HUDEP-2 (cell line): ENCODE data around the gene CALCB.

Source experiments
- DNase-seq, 76 experiments: peaks; one replicate each; lab custom pipeline; 2025; ENCODE audit not compliant: unreplicated experiment in 76 of 76; lab: John Stamatoyannopoulos, UW

The CALCB gene

DNA sequence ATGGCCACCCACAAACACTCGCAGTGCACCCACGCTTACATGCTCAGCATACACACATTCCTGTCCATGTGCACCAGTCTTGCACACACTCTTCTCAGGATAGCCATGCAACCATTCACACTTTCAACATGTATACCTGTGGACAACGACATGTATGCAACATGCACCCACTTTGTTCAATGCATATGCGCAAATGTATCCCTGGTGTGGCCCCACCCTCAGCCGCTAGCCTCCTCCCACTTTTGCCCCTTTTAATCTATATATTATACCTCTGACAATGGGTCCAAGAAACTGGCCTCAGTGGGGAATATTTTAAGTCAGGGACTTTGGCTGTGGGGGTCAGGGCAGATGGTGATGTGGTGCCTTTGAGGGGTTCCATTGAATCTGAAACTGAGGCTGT, 42.3 kb downstream of the CALCB start:
- DNase-seq: no peak

DNA sequence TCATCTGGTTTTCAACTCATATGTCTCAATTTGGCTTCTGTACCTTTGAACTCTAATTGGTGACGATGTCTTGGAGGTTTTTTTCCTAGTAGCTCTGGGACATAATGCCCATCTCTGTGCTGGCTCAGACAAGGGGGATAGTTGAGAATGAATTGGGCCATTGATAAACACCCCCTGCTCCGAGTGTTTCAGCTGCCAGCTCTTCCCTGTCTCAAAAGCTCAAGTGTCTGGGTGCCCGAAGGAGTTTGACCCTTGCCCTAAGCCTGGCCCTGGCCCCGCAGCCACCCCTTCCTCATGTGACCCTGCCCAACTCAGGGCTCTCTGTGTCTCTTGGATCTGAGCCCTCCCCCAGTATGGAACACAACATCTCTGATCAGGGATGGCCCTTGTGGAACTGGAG, 44.4 kb downstream of the CALCB start:
- no peak for DNase-seq

DNA sequence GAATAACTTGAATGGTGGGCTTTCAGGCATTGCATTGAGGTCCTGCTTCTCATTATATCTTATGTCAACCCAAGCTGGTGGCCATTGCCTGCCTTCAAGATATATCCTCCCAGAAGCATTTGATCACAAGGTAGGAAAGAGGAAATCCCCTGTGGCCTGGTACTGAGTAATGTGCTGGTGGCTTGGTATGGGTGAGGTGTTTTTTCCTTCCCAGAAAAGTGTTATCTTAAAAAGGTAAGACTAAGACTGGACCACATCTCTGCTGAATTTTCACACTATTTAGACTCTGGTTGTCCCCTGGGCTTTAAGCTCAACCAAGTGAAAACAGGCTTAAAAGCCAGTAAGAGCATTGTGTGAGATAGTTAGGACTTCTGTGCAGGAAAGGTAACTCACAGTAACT, 45.0 kb downstream of the CALCB start:
- no peak for DNase-seq

DNA sequence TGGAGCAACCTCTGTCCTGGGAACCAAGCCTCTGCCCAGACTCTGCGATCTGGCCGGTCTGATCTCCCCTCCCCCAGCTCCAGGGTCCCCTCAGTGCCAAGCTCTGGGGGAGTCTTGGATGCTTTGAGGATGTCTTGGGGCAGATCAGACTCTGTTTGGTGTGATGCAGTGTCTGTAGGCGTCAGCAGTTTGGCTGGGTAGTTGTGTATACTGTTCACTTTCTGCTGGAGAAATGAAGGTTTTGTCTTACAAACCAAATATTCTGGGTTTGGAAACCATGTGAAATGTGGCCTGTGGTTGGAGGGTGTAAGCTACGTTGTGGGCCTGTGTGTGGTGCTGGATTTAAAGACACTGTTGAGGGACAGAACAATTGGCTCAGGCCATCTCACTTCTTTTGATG, 46.0 kb downstream of the CALCB start:
- no peak for DNase-seq

DNA sequence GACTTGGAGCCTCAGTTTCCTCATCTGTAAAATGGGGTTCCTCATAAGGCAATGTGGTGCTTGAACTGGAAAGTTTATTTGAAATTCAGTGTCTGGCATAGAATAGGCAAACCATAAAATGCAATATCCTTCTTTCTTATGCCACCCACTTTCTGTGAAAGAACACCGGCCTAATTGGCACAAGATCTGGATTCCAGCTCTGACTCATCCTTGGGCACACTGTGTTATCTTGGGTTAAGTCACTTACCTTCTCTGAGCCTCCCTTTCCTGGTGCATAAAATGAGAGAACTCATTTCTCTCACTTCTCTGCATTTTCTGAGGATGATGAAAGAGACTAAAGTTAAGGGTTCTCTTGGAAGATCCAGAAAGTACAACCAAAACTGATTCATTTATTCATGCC, 46.4 kb downstream of the CALCB start:
- no peak for DNase-seq

DNA sequence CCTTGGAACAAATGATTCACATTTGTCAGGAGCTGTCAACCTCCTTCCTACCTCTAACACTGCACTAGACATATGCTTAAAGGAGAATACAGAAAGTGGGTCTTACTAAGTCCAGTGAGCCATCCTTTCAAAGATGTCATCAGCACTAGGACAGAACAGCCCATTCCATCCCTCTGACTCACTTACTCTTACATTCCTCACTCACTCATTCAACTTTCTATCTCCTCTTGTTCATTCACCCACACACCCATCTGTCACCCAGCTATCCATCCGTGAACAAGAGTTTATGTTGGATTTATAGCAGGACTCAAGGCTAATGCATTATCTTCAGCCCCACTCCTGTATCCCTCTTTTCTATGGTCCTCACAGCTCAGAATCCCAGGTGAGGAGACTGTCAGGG, 50.5 kb downstream of the CALCB start:
- DNase-seq: no peak

DNA sequence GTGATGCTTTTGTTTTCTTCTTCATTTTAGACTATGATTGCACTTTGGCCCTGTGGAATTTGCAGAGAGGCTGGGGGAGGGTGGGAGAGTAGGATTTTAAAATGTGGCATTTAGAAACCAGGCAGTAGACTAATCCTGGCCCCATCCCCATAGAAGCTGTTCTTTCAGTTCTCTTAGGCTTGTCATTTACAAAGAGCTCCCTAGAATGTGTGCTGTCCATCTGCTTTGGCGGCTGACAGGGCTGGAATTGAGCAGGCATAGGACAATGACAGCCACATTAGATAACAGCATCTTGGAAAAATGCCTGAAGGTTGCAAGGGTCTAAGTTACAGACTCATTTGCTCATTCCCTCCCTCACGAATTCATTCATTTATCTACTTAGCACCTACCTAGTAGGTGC, 51.1 kb downstream of the CALCB start:
- DNase-seq: no peak

DNA sequence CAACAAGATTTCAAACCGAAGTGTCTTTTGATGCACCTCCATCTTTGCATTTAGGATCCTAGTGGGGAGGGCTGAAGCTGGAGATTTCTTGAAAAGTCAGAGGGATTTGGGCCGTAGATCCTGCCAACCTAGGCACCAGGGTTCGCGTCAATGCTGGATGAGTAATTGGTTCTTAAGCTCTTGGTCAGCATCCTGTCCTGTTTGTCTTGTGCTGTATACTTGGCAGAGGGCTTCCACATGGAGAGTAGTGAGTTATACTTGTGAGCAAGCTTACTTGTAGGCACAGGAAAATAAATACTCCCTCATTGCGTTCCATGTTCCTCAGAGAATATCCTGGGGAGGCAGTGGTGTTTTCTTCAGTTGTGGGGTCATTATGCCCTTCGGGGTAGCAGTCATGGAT, 53.9 kb downstream of the CALCB start:
- DNase-seq: no peak
